SK-N-SH (cell line): ENCODE measurements around the gene SLAMF6. TPM values are rescaled to one million over a fixed set of nuclear protein-coding genes. Genes with fewer than 3 reads are reported as not detected.

Experiments used
- CTCF ChIA-PET: fragments of 300-600, 350-600 bp; formaldehyde crosslinking; extraction: SDS; loops from one replicate; lab custom pipeline; 2021; lab: Yijun Ruan, JAX
- POLR2A ChIA-PET: fragments of 350-600 bp; sonication (Branson Sonifier 250); formaldehyde crosslinking; extraction: SDS; loops from one replicate; lab custom pipeline; 2020; ENCODE audit warnings: antibody characterized with exemption, inconsistent platforms; lab: Yijun Ruan, JAX
- DNase-seq: peaks from one replicate; pipeline ENCODE4 v3.0.0; 2012
- H2AFZ ChIP-seq: fragments of 200-600 bp; sonication (generic); 2 replicates; pipeline ENCODE4 v1.8.1; 2016; ENCODE audit warnings: antibody characterized with exemption, mild to moderate bottlenecking, low read depth
- H3F3A ChIP-seq: fragments of 200-600 bp; sonication (generic); replicated peaks from 2 replicates; pipeline ENCODE3; 2016; ENCODE audit warnings: antibody characterized with exemption, mild to moderate bottlenecking; ENCODE audit not compliant: insufficient read depth
- H3K27ac ChIP-seq, 2 experiments: fragments of 200-500 bp in 1 of 2; fragments of 200-600 bp in 1 of 2; sonication (Bioruptor generic) in 1 of 2; sonication (generic), shearing (Covaris generic) in 1 of 2; 2 replicates each; pipeline versions ENCODE4 v1.5.1 to v1.6.1; 2014 to 2016; ENCODE audit warnings: low read depth in 2 of 2, inconsistent platforms in 1 of 2, low read length in 1 of 2, mild to moderate bottlenecking in 1 of 2, mixed read lengths in 1 of 2
- H3K27me3 ChIP-seq: fragments of 200-600 bp; sonication (generic), shearing (Covaris generic); 2 replicates; pipeline ENCODE4 v1.6.1; 2016; ENCODE audit warnings: mixed run types; ENCODE audit not compliant: insufficient read depth
- H3K36me3 ChIP-seq, 2 experiments: fragments of 200-500 bp in 1 of 2; fragments of 200-600 bp in 1 of 2; sonication (Bioruptor generic) in 1 of 2; sonication (generic) in 1 of 2; replicated peaks in 1 of 2; 2 replicates each; pipeline versions ENCODE3 to v1.5.1; 2014 to 2016; ENCODE audit warnings: low read length in 1 of 2, mild to moderate bottlenecking in 1 of 2; ENCODE audit not compliant: insufficient read depth in 2 of 2, control insufficient read depth in 1 of 2
- H3K4me1 ChIP-seq, 2 experiments: fragments of 200-500 bp in 1 of 2; fragments of 200-600 bp in 1 of 2; sonication (Bioruptor generic) in 1 of 2; sonication (generic), shearing (Covaris generic) in 1 of 2; 2 replicates each; pipeline versions ENCODE4 v1.5.1 to v1.6.1; 2014 to 2016; ENCODE audit warnings: low read depth in 1 of 2, low read length in 1 of 2, mixed run types in 1 of 2; ENCODE audit not compliant: insufficient read depth in 2 of 2, control insufficient read depth in 1 of 2
- H3K4me2 ChIP-seq: fragments of 200-600 bp; sonication (generic), shearing (Covaris generic); 2 replicates; pipeline ENCODE4 v1.6.1; 2017; ENCODE audit warnings: mixed run types
- H3K4me3 ChIP-seq, 2 experiments: fragments of 200-500 bp in 1 of 2; fragments of 200-600 bp in 1 of 2; sonication (Bioruptor generic) in 1 of 2; sonication (generic), shearing (Covaris generic) in 1 of 2; 2 replicates each; pipeline versions ENCODE4 v1.5.1 to v1.8.1; 2014 to 2016; ENCODE audit warnings: low read depth in 2 of 2, inconsistent platforms in 1 of 2, low read length in 1 of 2, mild to moderate bottlenecking in 1 of 2, mixed read lengths in 1 of 2, moderate library complexity in 1 of 2
- H3K79me2 ChIP-seq: fragments of 200-600 bp; sonication (generic); 2 replicates; pipeline ENCODE4 v1.8.1; 2017; ENCODE audit warnings: mild to moderate bottlenecking; ENCODE audit not compliant: insufficient read depth
- H3K9ac ChIP-seq: fragments of 200-600 bp; sonication (generic); 2 replicates; pipeline ENCODE4 v1.6.1; 2017; ENCODE audit warnings: mixed run types
- H3K9me2 ChIP-seq: fragments of 200-600 bp; sonication (generic); 2 replicates; pipeline ENCODE4 v1.6.1; 2017; ENCODE audit warnings: mixed run types
- H3K9me3 ChIP-seq: fragments of 200-600 bp; sonication (generic); 2 replicates; pipeline ENCODE4 v1.6.1; 2017; ENCODE audit warnings: mixed run types, mild to moderate bottlenecking, moderate library complexity
- H4K20me1 ChIP-seq: fragments of 200-600 bp; sonication (generic); 2 replicates; pipeline ENCODE4 v1.6.1; 2017; ENCODE audit warnings: mild to moderate bottlenecking, mixed run types; ENCODE audit not compliant: insufficient read depth
- ELF1 ChIP-seq: IDR thresholded peaks from 2 replicates; pipeline ENCODE4 v1.4.0; 2012
- EP300 ChIP-seq, 2 experiments: IDR thresholded peaks; 2 replicates each; pipeline versions ENCODE4 v1.4.0 to v1.6.1; 2012; ENCODE audit warnings: borderline replicate concordance in 1 of 2, low read depth in 1 of 2, low read length in 1 of 2
- FOXJ3 ChIP-seq: sonication (generic); formaldehyde crosslinking; IDR thresholded peaks from 2 replicates; pipeline ENCODE4 v1.5.1; 2020; ENCODE audit warnings: mild to moderate bottlenecking, missing genetic modification reagents
- JUND ChIP-seq: IDR thresholded peaks from 2 replicates; pipeline ENCODE4 v1.4.0; 2012
- POLR2AphosphoS5 ChIP-seq: IDR thresholded peaks from 2 replicates; pipeline ENCODE4 v1.6.1; 2012; ENCODE audit warnings: low read depth, low read length
- RAD21 ChIP-seq: IDR thresholded peaks from 2 replicates; pipeline ENCODE4 v1.6.1; 2012; ENCODE audit warnings: mild to moderate bottlenecking, low read length
- RFX5 ChIP-seq: IDR thresholded peaks from 2 replicates; pipeline ENCODE4 v1.6.1; 2012; ENCODE audit warnings: mild to moderate bottlenecking, improper control_type of control experiment, low read length
- SIN3A ChIP-seq: IDR thresholded peaks from 2 replicates; pipeline ENCODE4 v1.6.1; 2012; ENCODE audit warnings: low read depth, mild to moderate bottlenecking, low read length, moderate library complexity, borderline replicate concordance
- TCF12 ChIP-seq: IDR thresholded peaks from 2 replicates; pipeline ENCODE4 v1.4.0; 2012
- TEAD4 ChIP-seq: IDR thresholded peaks from 2 replicates; pipeline ENCODE4 v1.4.0; 2012; ENCODE audit warnings: mild to moderate bottlenecking, borderline replicate concordance; ENCODE audit not compliant: insufficient read depth
- YY1 ChIP-seq: IDR thresholded peaks from 2 replicates; pipeline ENCODE4 v1.4.0; 2012; ENCODE audit warnings: low read depth, mild to moderate bottlenecking
- WGBS: methylation state at CpG from one replicate; pipeline ENCODE4 v1.1.6; 2017; ENCODE audit warnings: low lambda C conversion rate; 5-methylcytosine and 5-hydroxymethylcytosine counted together
- polyA plus RNA-seq, 3 experiments: library from polyadenylated mRNA; depleted of rRNA; stranded (reverse); fragments of >200 nt; gene quantifications; 2 replicates each; pipeline ENCODE4 v1.2.3, GENCODE V29; 2012
- TF ChIP-seq, protein P1 (sequence below): fragments of 200-600 bp; sonication (generic); IDR thresholded peaks from 2 replicates; pipeline ENCODE4 v1.6.1; 2017; ENCODE audit warnings: antibody characterized with exemption, mild to moderate bottlenecking, moderate library complexity
- TF ChIP-seq, protein P2 (sequence below): IDR thresholded peaks from 2 replicates; pipeline ENCODE4 v1.4.0; 2012; ENCODE audit warnings: low read depth, borderline replicate concordance
- TF ChIP-seq, protein P3 (sequence below): IDR thresholded peaks from 2 replicates; pipeline ENCODE4 v1.4.0; 2012; ENCODE audit warnings: low read depth, borderline replicate concordance
- TF ChIP-seq, protein P4 (sequence below): IDR thresholded peaks from 2 replicates; pipeline ENCODE4; 2012
- TF ChIP-seq, protein P5 (sequence below): fragments of 150-350 bp; IDR thresholded peaks from 2 replicates; pipeline ENCODE4 v1.6.1; 2016; ENCODE audit warnings: mild to moderate bottlenecking, low read depth, low read length

SLAMF6 gene
- polyA plus RNA-seq, 1 of the 3 experiments (the other 2 are of a cell fraction) = not detected

DNA sequence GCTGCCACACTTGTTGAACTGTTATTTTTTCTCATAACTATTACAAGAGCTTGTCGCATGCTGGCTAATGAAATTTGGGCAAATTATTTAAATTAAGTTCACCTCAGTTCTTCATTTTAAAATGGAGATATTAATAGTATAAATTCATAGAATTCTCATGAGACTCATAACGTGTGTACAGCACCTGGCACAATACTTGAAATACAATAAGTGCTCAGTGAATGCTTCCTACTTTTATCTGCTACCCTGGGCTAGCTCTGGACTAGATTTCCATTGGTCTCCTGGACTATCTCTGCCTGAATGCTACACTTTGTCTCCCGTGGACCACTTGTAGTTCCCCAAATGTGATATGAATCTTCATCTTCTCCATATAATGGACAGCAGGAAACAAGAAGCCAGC is 919 bp downstream of the SLAMF6 start (continued):
- TF ChIP-seq, protein P1, sequence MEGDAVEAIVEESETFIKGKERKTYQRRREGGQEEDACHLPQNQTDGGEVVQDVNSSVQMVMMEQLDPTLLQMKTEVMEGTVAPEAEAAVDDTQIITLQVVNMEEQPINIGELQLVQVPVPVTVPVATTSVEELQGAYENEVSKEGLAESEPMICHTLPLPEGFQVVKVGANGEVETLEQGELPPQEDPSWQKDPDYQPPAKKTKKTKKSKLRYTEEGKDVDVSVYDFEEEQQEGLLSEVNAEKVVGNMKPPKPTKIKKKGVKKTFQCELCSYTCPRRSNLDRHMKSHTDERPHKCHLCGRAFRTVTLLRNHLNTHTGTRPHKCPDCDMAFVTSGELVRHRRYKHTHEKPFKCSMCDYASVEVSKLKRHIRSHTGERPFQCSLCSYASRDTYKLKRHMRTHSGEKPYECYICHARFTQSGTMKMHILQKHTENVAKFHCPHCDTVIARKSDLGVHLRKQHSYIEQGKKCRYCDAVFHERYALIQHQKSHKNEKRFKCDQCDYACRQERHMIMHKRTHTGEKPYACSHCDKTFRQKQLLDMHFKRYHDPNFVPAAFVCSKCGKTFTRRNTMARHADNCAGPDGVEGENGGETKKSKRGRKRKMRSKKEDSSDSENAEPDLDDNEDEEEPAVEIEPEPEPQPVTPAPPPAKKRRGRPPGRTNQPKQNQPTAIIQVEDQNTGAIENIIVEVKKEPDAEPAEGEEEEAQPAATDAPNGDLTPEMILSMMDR = no peak
- TF ChIP-seq TCF12 (no peak), EP300 (IDR thresholded peaks at IDR 0.05; ENCODE audit: borderline replicate concordance in 1 of 2, low read depth in 1 of 2, low read length in 1 of 2) (no peak), JUND (no peak), ELF1 (no peak)
- TF ChIP-seq, all 33 proteins: peak for 0

DNA sequence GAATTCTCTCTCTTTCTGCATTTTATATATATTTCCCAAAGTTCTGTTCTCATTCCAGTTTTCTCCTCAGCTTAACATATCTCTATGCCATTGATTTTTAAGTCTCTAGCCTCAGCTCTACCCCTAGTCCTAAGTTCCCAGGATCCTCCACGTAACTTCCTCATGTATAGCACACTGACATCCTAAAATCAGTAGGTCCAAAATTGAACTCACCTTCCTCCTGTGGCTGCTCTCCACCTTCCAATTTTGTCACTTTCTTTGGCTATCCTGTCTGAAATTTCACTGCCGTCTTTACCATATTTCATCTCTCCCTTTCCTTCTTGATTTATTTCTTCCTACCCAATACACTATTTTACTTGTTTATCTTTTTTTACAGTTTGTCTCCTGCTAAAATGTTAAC is 1.5 kb downstream of the SLAMF6 start:
- Histone ChIP-seq H3F3A (no peaks in the 10 kb centered on the region), H3K27ac (no peak overlapping the region), H3K9me2 (no peaks in the 10 kb centered on the region), H3K27me3 (peaks cover 4% of the 10 kb centered on the region; the same call in 1 of the 2 replicates), H3K79me2 (no peaks in the 10 kb centered on the region), H3K4me1 (no peaks in the 10 kb centered on the region; a peak in 1 of 4 replicates), H3K4me2 (no peak overlapping the region), H2AFZ (no peak overlapping the region), H4K20me1 (no peaks in the 10 kb centered on the region), H3K36me3 (no peaks in the 10 kb centered on the region), H3K4me3 (no peak overlapping the region), H3K9me3 (no peaks in the 10 kb centered on the region)
- 11% methylated on average over 2 of the region's 2 CpGs for WGBS
- TF ChIP-seq JUND = no peak
- TF ChIP-seq, protein P2, sequence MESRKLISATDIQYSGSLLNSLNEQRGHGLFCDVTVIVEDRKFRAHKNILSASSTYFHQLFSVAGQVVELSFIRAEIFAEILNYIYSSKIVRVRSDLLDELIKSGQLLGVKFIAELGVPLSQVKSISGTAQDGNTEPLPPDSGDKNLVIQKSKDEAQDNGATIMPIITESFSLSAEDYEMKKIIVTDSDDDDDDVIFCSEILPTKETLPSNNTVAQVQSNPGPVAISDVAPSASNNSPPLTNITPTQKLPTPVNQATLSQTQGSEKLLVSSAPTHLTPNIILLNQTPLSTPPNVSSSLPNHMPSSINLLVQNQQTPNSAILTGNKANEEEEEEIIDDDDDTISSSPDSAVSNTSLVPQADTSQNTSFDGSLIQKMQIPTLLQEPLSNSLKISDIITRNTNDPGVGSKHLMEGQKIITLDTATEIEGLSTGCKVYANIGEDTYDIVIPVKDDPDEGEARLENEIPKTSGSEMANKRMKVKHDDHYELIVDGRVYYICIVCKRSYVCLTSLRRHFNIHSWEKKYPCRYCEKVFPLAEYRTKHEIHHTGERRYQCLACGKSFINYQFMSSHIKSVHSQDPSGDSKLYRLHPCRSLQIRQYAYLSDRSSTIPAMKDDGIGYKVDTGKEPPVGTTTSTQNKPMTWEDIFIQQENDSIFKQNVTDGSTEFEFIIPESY = no peak
- no peak for TF ChIP-seq RAD21
- no peak for TF ChIP-seq TEAD4
- TF ChIP-seq YY1 = no peak
- TF ChIP-seq, protein P3, sequence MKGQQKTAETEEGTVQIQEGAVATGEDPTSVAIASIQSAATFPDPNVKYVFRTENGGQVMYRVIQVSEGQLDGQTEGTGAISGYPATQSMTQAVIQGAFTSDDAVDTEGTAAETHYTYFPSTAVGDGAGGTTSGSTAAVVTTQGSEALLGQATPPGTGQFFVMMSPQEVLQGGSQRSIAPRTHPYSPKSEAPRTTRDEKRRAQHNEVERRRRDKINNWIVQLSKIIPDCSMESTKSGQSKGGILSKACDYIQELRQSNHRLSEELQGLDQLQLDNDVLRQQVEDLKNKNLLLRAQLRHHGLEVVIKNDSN = no peak
- no peak for TF ChIP-seq SIN3A
- TF ChIP-seq, all 33 proteins: peak for 0
- ChIA-PET CTCF (no interaction called here), POLR2A (no interaction called here)
- no peak for DNase-seq
- no peak overlapping the region for H3K9ac ChIP-seq

DNA sequence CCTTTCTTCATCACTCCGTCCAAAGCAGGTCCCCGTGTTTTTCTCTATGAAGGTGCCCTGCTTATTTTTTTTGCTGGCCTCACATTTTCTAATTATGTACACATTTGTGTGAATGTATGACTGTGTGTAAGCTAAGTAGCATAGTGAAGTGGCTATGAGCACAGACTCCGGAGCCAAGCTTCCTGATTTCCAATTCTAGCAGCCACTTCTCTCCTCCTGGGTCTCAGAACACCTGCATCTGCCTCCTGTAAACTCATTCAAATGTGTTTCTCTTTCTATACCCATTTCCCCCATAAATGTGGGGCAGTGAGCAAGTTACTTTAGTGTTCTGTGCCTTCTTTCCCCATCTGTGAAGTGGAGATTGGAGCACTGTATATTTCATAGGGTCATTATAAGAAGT is 2.1 kb downstream of the SLAMF6 start:
- Histone ChIP-seq H3K27ac (no peak overlapping the region), H2AFZ (no peak overlapping the region), H3K4me3 (no peak overlapping the region), H3K9me3 (no peaks in the 10 kb centered on the region), H3K9me2 (no peaks in the 10 kb centered on the region), H3K27me3 (peaks cover 4% of the 10 kb centered on the region; the same call in 1 of the 2 replicates), H3K4me1 (no peaks in the 10 kb centered on the region; a peak in 1 of 4 replicates), H3K36me3 (no peaks in the 10 kb centered on the region), H4K20me1 (no peaks in the 10 kb centered on the region), H3F3A (no peaks in the 10 kb centered on the region), H3K79me2 (no peaks in the 10 kb centered on the region), H3K9ac (no peak overlapping the region), H3K4me2 (no peak overlapping the region)
- WGBS = 6% methylated on average over 3 of the region's 3 CpGs
- POLR2A ChIA-PET = no interaction called here
- DNase-seq = no peak
- CTCF ChIA-PET = no interaction called here
- no peak for TF ChIP-seq POLR2AphosphoS5
- no peak for TF ChIP-seq SIN3A
- no peak for TF ChIP-seq FOXJ3
- TF ChIP-seq RFX5 = no peak
- TF ChIP-seq, protein P4, sequence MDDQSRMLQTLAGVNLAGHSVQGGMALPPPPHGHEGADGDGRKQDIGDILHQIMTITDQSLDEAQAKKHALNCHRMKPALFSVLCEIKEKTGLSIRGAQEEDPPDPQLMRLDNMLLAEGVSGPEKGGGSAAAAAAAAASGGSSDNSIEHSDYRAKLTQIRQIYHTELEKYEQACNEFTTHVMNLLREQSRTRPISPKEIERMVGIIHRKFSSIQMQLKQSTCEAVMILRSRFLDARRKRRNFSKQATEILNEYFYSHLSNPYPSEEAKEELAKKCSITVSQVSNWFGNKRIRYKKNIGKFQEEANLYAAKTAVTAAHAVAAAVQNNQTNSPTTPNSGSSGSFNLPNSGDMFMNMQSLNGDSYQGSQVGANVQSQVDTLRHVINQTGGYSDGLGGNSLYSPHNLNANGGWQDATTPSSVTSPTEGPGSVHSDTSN = no peak
- TF ChIP-seq, protein P5, sequence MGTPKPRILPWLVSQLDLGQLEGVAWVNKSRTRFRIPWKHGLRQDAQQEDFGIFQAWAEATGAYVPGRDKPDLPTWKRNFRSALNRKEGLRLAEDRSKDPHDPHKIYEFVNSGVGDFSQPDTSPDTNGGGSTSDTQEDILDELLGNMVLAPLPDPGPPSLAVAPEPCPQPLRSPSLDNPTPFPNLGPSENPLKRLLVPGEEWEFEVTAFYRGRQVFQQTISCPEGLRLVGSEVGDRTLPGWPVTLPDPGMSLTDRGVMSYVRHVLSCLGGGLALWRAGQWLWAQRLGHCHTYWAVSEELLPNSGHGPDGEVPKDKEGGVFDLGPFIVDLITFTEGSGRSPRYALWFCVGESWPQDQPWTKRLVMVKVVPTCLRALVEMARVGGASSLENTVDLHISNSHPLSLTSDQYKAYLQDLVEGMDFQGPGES = no peak
- TF ChIP-seq, protein P1 = no peak
